HepG2 (cell line): ENCODE results near the gene TEKT5. TPM values are rescaled to one million over a fixed set of nuclear protein-coding genes. Genes with fewer than 3 reads are reported as not detected.

Source experiments
- ATF4 ChIP-seq, 2 experiments: fragments of 450-650 bp in 1 of 2; sonication (generic) in 1 of 2; formaldehyde crosslinking; IDR thresholded peaks; 2 replicates each; pipeline versions ENCODE4 v1.5.0 to v1.8.0; 2020 to 2022; ENCODE audit warnings: mild to moderate bottlenecking in 1 of 2, missing genetic modification reagents in 1 of 2
- ATM ChIP-seq: fragments of 450-650 bp; IDR thresholded peaks from 2 replicates; pipeline ENCODE4 v1.7.1; 2017; ENCODE audit warnings: mild to moderate bottlenecking, borderline replicate concordance
- BCL3 ChIP-seq: sonication (generic); formaldehyde crosslinking; IDR thresholded peaks from 2 replicates; pipeline ENCODE4 v1.5.1; 2020; ENCODE audit warnings: mild to moderate bottlenecking, missing genetic modification reagents, moderate library complexity
- CHCHD3 ChIP-seq: sonication (generic); formaldehyde crosslinking; IDR thresholded peaks from 2 replicates; pipeline ENCODE4 v1.8.0; 2022; ENCODE audit warnings: mild to moderate bottlenecking, missing genetic modification reagents, moderate library complexity
- E2F1 ChIP-seq: sonication (generic); formaldehyde crosslinking; IDR thresholded peaks from 2 replicates; pipeline ENCODE4 v1.5.0; 2020; ENCODE audit warnings: missing genetic modification reagents
- ELK4 ChIP-seq: sonication (generic); formaldehyde crosslinking; IDR thresholded peaks from 2 replicates; pipeline ENCODE4 v1.9.0; 2021; ENCODE audit warnings: missing genetic modification reagents, borderline replicate concordance
- ETS1 ChIP-seq: sonication (generic); formaldehyde crosslinking; IDR thresholded peaks from 2 replicates; pipeline ENCODE4 v1.4.0; 2020; ENCODE audit warnings: missing genetic modification reagents
- KLF9 ChIP-seq: IDR thresholded peaks from 2 replicates; pipeline ENCODE4 v1.6.1; 2016; ENCODE audit warnings: low read depth
- MEIS2 ChIP-seq: sonication (generic); formaldehyde crosslinking; IDR thresholded peaks from 2 replicates; pipeline ENCODE4 v1.9.0; 2021; ENCODE audit warnings: mild to moderate bottlenecking, missing genetic modification reagents
- RXRB ChIP-seq: IDR thresholded peaks from 2 replicates; pipeline ENCODE4 v1.6.1; 2016; ENCODE audit warnings: borderline replicate concordance, missing genetic modification reagents, missing compliant biosample characterization
- SATB2 ChIP-seq: sonication (generic); formaldehyde crosslinking; IDR thresholded peaks from 2 replicates; pipeline ENCODE4 v1.5.0; 2020; ENCODE audit warnings: missing genetic modification reagents
- ZBTB38 ChIP-seq: sonication (generic); formaldehyde crosslinking; IDR thresholded peaks from 2 replicates; pipeline ENCODE4 v1.5.1; 2020; ENCODE audit warnings: mild to moderate bottlenecking, missing genetic modification reagents
- ZFP37 ChIP-seq: sonication (generic); formaldehyde crosslinking; IDR thresholded peaks from 2 replicates; pipeline ENCODE4 v1.4.0; 2020; ENCODE audit warnings: missing genetic modification reagents, borderline replicate concordance
- ZFX ChIP-seq: sonication (generic); formaldehyde crosslinking; IDR thresholded peaks from 2 replicates; pipeline ENCODE4 v1.4.0; 2020; ENCODE audit warnings: mild to moderate bottlenecking, low read depth, missing genetic modification reagents, moderate library complexity
- ZNF17 ChIP-seq: sonication (generic); formaldehyde crosslinking; IDR thresholded peaks from 2 replicates; pipeline ENCODE4 v1.5.0; 2020; ENCODE audit warnings: mild to moderate bottlenecking, missing genetic modification reagents
- ZNF256 ChIP-seq: sonication (generic); formaldehyde crosslinking; conservative IDR thresholded peaks from 2 replicates; pipeline ENCODE4 v1.4.0; 2020; ENCODE audit warnings: missing genetic modification reagents
- ZNF280B ChIP-seq: sonication (generic); formaldehyde crosslinking; IDR thresholded peaks from 2 replicates; pipeline ENCODE4 v1.5.0; 2020; ENCODE audit warnings: missing genetic modification reagents, mild to moderate bottlenecking, borderline replicate concordance
- ZNF296 ChIP-seq: sonication (generic); formaldehyde crosslinking; conservative IDR thresholded peaks from 2 replicates; pipeline ENCODE4 v1.5.0; 2020; ENCODE audit warnings: mild to moderate bottlenecking, missing genetic modification reagents
- ZNF784 ChIP-seq: sonication (generic); formaldehyde crosslinking; IDR thresholded peaks from 2 replicates; pipeline ENCODE4 v1.5.1; 2020; ENCODE audit warnings: missing genetic modification reagents, mild to moderate bottlenecking, borderline replicate concordance
- ZSCAN20 ChIP-seq: sonication (generic); formaldehyde crosslinking; IDR thresholded peaks from 2 replicates; pipeline ENCODE4 v1.4.0; 2020; ENCODE audit warnings: missing genetic modification reagents, mild to moderate bottlenecking, borderline replicate concordance
- polyA plus RNA-seq, 8 experiments: library from polyadenylated mRNA; depleted of rRNA in 3 of 8; stranded (reverse) in 7 of 8; unstranded in 1 of 8; fragments of >200 nt; fragmentation: Illumina TruSeq in 4 of 8; extraction: Trizol in 4 of 8; gene quantifications; 2 replicates each; pipeline versions ENCODE4 v1.2.1 to v1.2.3, GENCODE V29; 2011 to 2016; ENCODE audit warnings: low read depth in 4 of 8, missing spikeins in 1 of 8, mixed read lengths in 1 of 8; ENCODE audit not compliant: insufficient read depth in 1 of 8
- total RNA-seq, 5 experiments: library from RNA; depleted of rRNA; stranded (reverse); fragments of >200 nt; fragmentation: Illumina TruSeq; extraction: Trizol; gene quantifications; 2 replicates each; pipeline ENCODE4 v1.2.3, GENCODE V29; 2016; ENCODE audit warnings: low read depth in 1 of 5

The TEKT5 gene
- total and polyA plus RNA-seq, 2 of the 13 experiments (the other 11 are each of a cell fraction or from before 2014, with no cell fraction given), result 0.16 TPM; not detected in 1

GRCh38 chr16:10728003-10728887, 33.5 kb upstream of the TEKT5 start (continued):
- TF ChIP-seq ELK4 (CRISPR knock-in tag), result no peak
- no peak for TF ChIP-seq ETS1
- TF ChIP-seq ZNF280B (CRISPR knock-in tag), result no peak
- no peak for TF ChIP-seq ZNF296 (CRISPR knock-in tag)
- TF ChIP-seq SATB2 (CRISPR knock-in tag), result no peak
- no peak for TF ChIP-seq ZNF784 (CRISPR knock-in tag)
- no peak for TF ChIP-seq ZNF256 (CRISPR knock-in tag)
- 0 out of 2 replicates have a peak, but pooled peaks have one; percentile 44 for TF ChIP-seq MEIS2 (CRISPR knock-in tag)
- no peak for TF ChIP-seq E2F1 (CRISPR knock-in tag)
- TF ChIP-seq ATM, result no peak
- TF ChIP-seq ZNF17, result no peak
- peak; percentile 82; the same call in 1 of the 2 replicates for TF ChIP-seq ZFP37 (CRISPR knock-in tag)
- TF ChIP-seq ZSCAN20, result no peak
- peak; percentile 21; the same call in 1 of the 2 replicates for TF ChIP-seq BCL3 (CRISPR knock-in tag)
- TF ChIP-seq RXRB (CRISPR knock-in tag), result peak; percentile 96
- TF ChIP-seq ATF4 (CRISPR knock-in tag; IDR thresholded peaks at IDR 0.05), result no peak
- TF ChIP-seq ZBTB38 (CRISPR knock-in tag), result peak; percentile 82; the same call in 1 of the 2 replicates
- TF ChIP-seq CHCHD3, result no peak
- no peak for TF ChIP-seq KLF9 (CRISPR knock-in tag)
- peak; percentile 71 for TF ChIP-seq ZFX (CRISPR knock-in tag)
